ENCODE measurements around the gene PLVAP.

PLVAP gene

GRCh38 chr19:17325881-17326594 is 51.1 kb downstream of the PLVAP start:
- Histone ChIP-seq H3K4me1 (ENCODE audit: control insufficient read depth, insufficient read depth, low read length) (peaks cover 29% of the 10 kb centered on the region), H3K27ac (ENCODE audit: low read length) (no peak overlapping the region), H3K27me3 (ENCODE audit: control insufficient read depth in 1 of 2, insufficient read depth in 2 of 2, low read length in 2 of 2) (peaks cover 0 to 16% of the 10 kb centered on the region in 2 donors), H3K4me3 (ENCODE audit: low read length in 2 of 2) (no peak overlapping the region), H3K9me3 (ENCODE audit: control insufficient read depth in 2 of 2, low read length in 2 of 2) (no peaks in the 10 kb centered on the region), H3K36me3 (ENCODE audit: control insufficient read depth in 2 of 2, insufficient read depth in 2 of 2, low read length in 2 of 2) (peaks cover 0 to 5% of the 10 kb centered on the region in 2 donors), H3K9ac (ENCODE audit: low read length in 2 of 2) (no peak overlapping the region)

GRCh38 chr19:17325133-17325532 is 52.0 kb downstream of the PLVAP start:
- no peak overlapping the region for H3K9ac ChIP-seq (ENCODE audit: low read length in 2 of 2)
- peaks cover 0 to 14% of the 10 kb centered on the region in 2 donors for H3K27me3 ChIP-seq (ENCODE audit: control insufficient read depth in 1 of 2, insufficient read depth in 2 of 2, low read length in 2 of 2)
- peaks cover 29% of the 10 kb centered on the region for H3K4me1 ChIP-seq (ENCODE audit: control insufficient read depth, insufficient read depth, low read length)
- H3K9me3 ChIP-seq (ENCODE audit: control insufficient read depth in 2 of 2, low read length in 2 of 2) = no peaks in the 10 kb centered on the region
- peaks cover 6 to 11% of the 10 kb centered on the region in 2 donors for H3K36me3 ChIP-seq (ENCODE audit: control insufficient read depth in 2 of 2, insufficient read depth in 2 of 2, low read length in 2 of 2)
- H3K27ac ChIP-seq (ENCODE audit: low read length) = no peak overlapping the region
- no peak overlapping the region for H3K4me3 ChIP-seq (ENCODE audit: low read length in 2 of 2)

- H3K27me3 ChIP-seq (ENCODE audit: control insufficient read depth in 1 of 2, insufficient read depth in 2 of 2, low read length in 2 of 2) = peaks cover 0 to 8% of the 10 kb centered on the region in 2 donors
- no peak overlapping the region for H3K4me3 ChIP-seq (ENCODE audit: low read length in 2 of 2)
- no peaks in the 10 kb centered on the region for H3K9me3 ChIP-seq (ENCODE audit: control insufficient read depth in 2 of 2, low read length in 2 of 2)
- no peak overlapping the region for H3K9ac ChIP-seq (ENCODE audit: low read length in 2 of 2)
- H3K36me3 ChIP-seq (ENCODE audit: control insufficient read depth in 2 of 2, insufficient read depth in 2 of 2, low read length in 2 of 2) = peaks cover 9 to 11% of the 10 kb centered on the region in 2 donors
- H3K27ac ChIP-seq (ENCODE audit: low read length) = no peak overlapping the region
- H3K4me1 ChIP-seq (ENCODE audit: control insufficient read depth, insufficient read depth, low read length) = peaks cover 27% of the 10 kb centered on the region
Observed at GRCh38 chr19:17324357-17325114, 52.6 kb downstream of the PLVAP start.

- no peak overlapping the region for H3K9ac ChIP-seq (ENCODE audit: low read length in 2 of 2)
- H3K27ac ChIP-seq (ENCODE audit: low read length) = no peak overlapping the region
- H3K36me3 ChIP-seq (ENCODE audit: control insufficient read depth in 2 of 2, insufficient read depth in 2 of 2, low read length in 2 of 2) = peaks cover 9 to 12% of the 10 kb centered on the region in 2 donors
- no peaks in the 10 kb centered on the region for H3K9me3 ChIP-seq (ENCODE audit: control insufficient read depth in 2 of 2, low read length in 2 of 2)
- H3K27me3 ChIP-seq (ENCODE audit: control insufficient read depth in 1 of 2, insufficient read depth in 2 of 2, low read length in 2 of 2) = peaks cover 0 to 2% of the 10 kb centered on the region in 2 donors
- H3K4me3 ChIP-seq (ENCODE audit: low read length in 2 of 2) = no peak overlapping the region
- H3K4me1 ChIP-seq (ENCODE audit: control insufficient read depth, insufficient read depth, low read length) = peaks cover 21% of the 10 kb centered on the region
Observed at GRCh38 chr19:17323964-17324332, 53.2 kb downstream of the PLVAP start.

GRCh38 chr19:17323300-17323963 is 53.7 kb downstream of the PLVAP start:
- Histone ChIP-seq H3K36me3 (ENCODE audit: control insufficient read depth in 2 of 2, insufficient read depth in 2 of 2, low read length in 2 of 2) (peaks cover 9 to 13% of the 10 kb centered on the region in 2 donors), H3K9me3 (ENCODE audit: control insufficient read depth in 2 of 2, low read length in 2 of 2) (no peaks in the 10 kb centered on the region), H3K4me1 (ENCODE audit: control insufficient read depth, insufficient read depth, low read length) (peaks cover 18% of the 10 kb centered on the region), H3K9ac (ENCODE audit: low read length in 2 of 2) (no peak overlapping the region), H3K27me3 (ENCODE audit: control insufficient read depth in 1 of 2, insufficient read depth in 2 of 2, low read length in 2 of 2) (no peaks in the 10 kb centered on the region), H3K27ac (ENCODE audit: low read length) (no peak overlapping the region), H3K4me3 (ENCODE audit: low read length in 2 of 2) (no peak overlapping the region)

- H3K27ac ChIP-seq (ENCODE audit: low read length) = no peak overlapping the region
Observed at GRCh38 chr19:17322854-17323253, 54.3 kb downstream of the PLVAP start.

GRCh38 chr19:17321655-17322489 is 55.3 kb downstream of the PLVAP start:
- no peak overlapping the region for H3K27ac ChIP-seq (ENCODE audit: low read length)
- no peak overlapping the region for H3K4me3 ChIP-seq (ENCODE audit: low read length in 2 of 2)
- peaks cover 7% of the 10 kb centered on the region for H3K4me1 ChIP-seq (ENCODE audit: control insufficient read depth, insufficient read depth, low read length)
- no peaks in the 10 kb centered on the region for H3K27me3 ChIP-seq (ENCODE audit: control insufficient read depth in 1 of 2, insufficient read depth in 2 of 2, low read length in 2 of 2)
- H3K36me3 ChIP-seq (ENCODE audit: control insufficient read depth in 2 of 2, insufficient read depth in 2 of 2, low read length in 2 of 2) = peaks cover 9 to 13% of the 10 kb centered on the region in 2 donors
- H3K9ac ChIP-seq (ENCODE audit: low read length in 2 of 2) = no peak overlapping the region
- no peaks in the 10 kb centered on the region for H3K9me3 ChIP-seq (ENCODE audit: control insufficient read depth in 2 of 2, low read length in 2 of 2)

More at GRCh38 chr19:17322854-17323253, 54.3 kb downstream of the PLVAP start:
- no peaks in the 10 kb centered on the region for H3K27me3 ChIP-seq (ENCODE audit: control insufficient read depth in 1 of 2, insufficient read depth in 2 of 2, low read length in 2 of 2)
- no peak overlapping the region for H3K4me3 ChIP-seq (ENCODE audit: low read length in 2 of 2)
- no peaks in the 10 kb centered on the region for H3K9me3 ChIP-seq (ENCODE audit: control insufficient read depth in 2 of 2, low read length in 2 of 2)
- H3K9ac ChIP-seq (ENCODE audit: low read length in 2 of 2) = no peak overlapping the region
- peaks cover 9 to 13% of the 10 kb centered on the region in 2 donors for H3K36me3 ChIP-seq (ENCODE audit: control insufficient read depth in 2 of 2, insufficient read depth in 2 of 2, low read length in 2 of 2)
- peaks cover 12% of the 10 kb centered on the region for H3K4me1 ChIP-seq (ENCODE audit: control insufficient read depth, insufficient read depth, low read length)

GRCh38 chr19:17320435-17320834 is 56.7 kb downstream of the PLVAP start:
- Histone ChIP-seq H3K4me3 (ENCODE audit: low read length in 2 of 2) (no peak overlapping the region), H3K36me3 (ENCODE audit: control insufficient read depth in 2 of 2, insufficient read depth in 2 of 2, low read length in 2 of 2) (peaks cover 15 to 20% of the 10 kb centered on the region in 2 donors), H3K27me3 (ENCODE audit: control insufficient read depth in 1 of 2, insufficient read depth in 2 of 2, low read length in 2 of 2) (no peaks in the 10 kb centered on the region), H3K9ac (ENCODE audit: low read length in 2 of 2) (no peak overlapping the region), H3K9me3 (ENCODE audit: control insufficient read depth in 2 of 2, low read length in 2 of 2) (no peaks in the 10 kb centered on the region), H3K27ac (ENCODE audit: low read length) (no peak overlapping the region), H3K4me1 (ENCODE audit: control insufficient read depth, insufficient read depth, low read length) (peaks cover 7% of the 10 kb centered on the region)

- Histone ChIP-seq H3K27ac (ENCODE audit: low read length) (no peak overlapping the region), H3K9me3 (ENCODE audit: control insufficient read depth in 2 of 2, low read length in 2 of 2) (no peaks in the 10 kb centered on the region), H3K4me3 (ENCODE audit: low read length in 2 of 2) (no peak overlapping the region), H3K9ac (ENCODE audit: low read length in 2 of 2) (no peak overlapping the region), H3K27me3 (ENCODE audit: control insufficient read depth in 1 of 2, insufficient read depth in 2 of 2, low read length in 2 of 2) (no peaks in the 10 kb centered on the region), H3K36me3 (ENCODE audit: control insufficient read depth in 2 of 2, insufficient read depth in 2 of 2, low read length in 2 of 2) (peaks cover 17 to 23% of the 10 kb centered on the region in 2 donors), H3K4me1 (ENCODE audit: control insufficient read depth, insufficient read depth, low read length) (peaks cover 4% of the 10 kb centered on the region)
Observed at GRCh38 chr19:17319473-17320238, 57.5 kb downstream of the PLVAP start.
